ENCODE results near the gene CADPS2. TPM values are rescaled to one million over a fixed set of nuclear protein-coding genes. Genes with fewer than 3 reads are reported as not detected.
A peak's percentile ranks its signal among the peaks of the same experiment; 100 is the strongest.

Gene CADPS2
- total and polyA plus RNA-seq, 2 of the 8 experiments (the other 6 are each of a cell fraction or from before 2014, with no cell fraction given): 8.9 to 22.3 TPM

DNA sequence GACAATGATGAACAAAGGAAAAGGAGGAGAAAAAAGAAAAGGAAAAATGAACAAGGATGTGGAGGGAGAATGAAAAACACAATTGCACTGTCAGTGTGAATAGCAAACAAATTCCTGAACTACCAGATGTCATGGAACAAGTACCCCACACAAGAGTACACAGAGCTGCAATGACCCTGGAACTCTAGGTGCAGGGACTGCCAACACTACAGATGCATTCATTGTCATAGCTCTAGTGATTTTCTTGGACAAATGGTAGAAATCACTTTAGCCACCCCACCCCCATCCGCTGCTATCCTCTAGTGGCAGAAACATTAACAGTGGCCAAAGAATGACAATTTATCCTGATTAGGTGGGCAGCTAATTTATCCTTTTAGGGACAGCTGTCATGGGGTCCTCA lies 190.4 kb downstream of the CADPS2 start:
- Histone ChIP-seq H3K27ac (ENCODE audit: low read depth, low read length) (no peak overlapping the region), H2BK120ac (replicated peaks; ENCODE audit: low read depth, low read length) (no peak overlapping the region), H4K5ac (ENCODE audit: insufficient read length, low read depth, low read length) (no peak overlapping the region), H3K56ac (replicated peaks; ENCODE audit: insufficient read length, low read depth, low read length) (no peak overlapping the region), H3K23ac (ENCODE audit: insufficient read length) (no peak overlapping the region), H4K20me1 (replicated peaks in 1 of 2; ENCODE audit: control insufficient read depth in 1 of 2, insufficient read depth in 2 of 2, low read length in 2 of 2) (no peaks in the 10 kb centered on the region), H3K27me3 (replicated peaks in 1 of 4; ENCODE audit: control insufficient read depth in 3 of 4, extremely low read depth in 1 of 4, insufficient read depth in 3 of 4, low read length in 3 of 4) (no peaks in the 10 kb centered on the region), H3K9ac (replicated peaks in 1 of 4; ENCODE audit: extremely low read depth in 1 of 4, low read depth in 3 of 4, low read length in 3 of 4) (no peak overlapping the region; a peak in 1 of 7 replicates), H3K4ac (replicated peaks; ENCODE audit: insufficient read length, low read depth, low read length) (no peak overlapping the region), H4K91ac (replicated peaks; ENCODE audit: insufficient read length, low read length) (peak overlapping the region; percentile 12), H2BK12ac (ENCODE audit: low read depth, low read length) (no peak overlapping the region), H3K36me3 (ENCODE audit: control insufficient read depth in 2 of 4, insufficient read depth in 4 of 4, low read length in 3 of 4) (peaks cover 0 to 2% (median 0%) of the 10 kb centered on the region in 4 experiments; a peak in 1 of 8 replicates), H3K4me3 (ENCODE audit: extremely low read depth in 1 of 4, insufficient read depth in 2 of 4, low read depth in 3 of 4, low read length in 4 of 4) (no peak overlapping the region), H2BK15ac (ENCODE audit: low read length) (no peak overlapping the region), H3K18ac (ENCODE audit: extremely low read depth, low read length) (no peak overlapping the region), H3K79me2 (ENCODE audit: control insufficient read depth in 1 of 2, insufficient read depth in 2 of 2, low read length in 2 of 2) (no peaks in the 10 kb centered on the region), H3K79me1 (ENCODE audit: low read depth, low read length) (no peaks in the 10 kb centered on the region), H3K4me1 (replicated peaks in 1 of 4; ENCODE audit: control insufficient read depth in 3 of 4, insufficient read depth in 4 of 4, low read length in 3 of 4) (peaks cover 0 to 8% (median 3%) of the 10 kb centered on the region in 4 experiments; a peak in 3 of 7 replicates), H3K14ac (ENCODE audit: insufficient read length) (no peak overlapping the region), H2AFZ (ENCODE audit: low read length) (no peak overlapping the region), H3K9me3 (ENCODE audit: insufficient read depth in 2 of 2, low read depth in 1 of 2, low read length in 1 of 2) (peaks cover 9 to 14% of the 10 kb centered on the region in 2 experiments), H2AK5ac (ENCODE audit: low read depth, low read length) (no peak overlapping the region), H3K23me2 (ENCODE audit: low read depth, low read length) (no peaks in the 10 kb centered on the region), H4K8ac (ENCODE audit: extremely low read depth, insufficient read depth, low read length) (no peak overlapping the region), H2BK5ac (ENCODE audit: low read depth, low read length) (no peak overlapping the region), H2BK20ac (ENCODE audit: low read length) (no peak overlapping the region), H3K4me2 (ENCODE audit: insufficient read depth in 1 of 2, low read depth in 2 of 2, low read length in 2 of 2) (no peak overlapping the region)
- DNase-seq (ENCODE audit: low read depth in 1 of 2, low spot score in 2 of 2): no peak
- 94% methylated on average over 1 of the region's 1 CpG; no CpG with 5 or more reads in 1 of the 2 experiments for WGBS, 2 experiments (ENCODE audit: extremely low coverage in 1 of 2, insufficient coverage in 1 of 2, insufficient read length in 1 of 2, insufficient replicate concordance in 2 of 2, low coverage in 1 of 2, low lambda C conversion rate in 2 of 2, missing lambda C conversion rate in 1 of 2)
- ChIA-PET POLR2A (ENCODE audit: partially characterized antibody) (interaction anchor here (1.2 to 2.4 kb wide), 2 partner anchors 9 to 10 kb away, joined by 4 to 9 read pairs; no protein-coding TSS in a partner anchor), CTCF (ENCODE audit: partially characterized antibody) (interaction anchor here (1.2 to 2.1 kb wide), 3 partner anchors 9 to 88 kb away, joined by 3 to 11 read pairs (median 4); no protein-coding TSS in a partner anchor)
- FAIRE-seq: no peak
- TF ChIP-seq SIN3A (conservative IDR thresholded peaks at IDR 0.05 in 1 of 2, IDR thresholded peaks at IDR 0.05 in 1 of 2; ENCODE audit: low read depth in 1 of 2, low read length in 2 of 2): no peak
- TF ChIP-seq SUZ12 (IDR thresholded peaks at IDR 0.05; ENCODE audit: low read length): no peak
- no peak for TF ChIP-seq KDM4A (IDR thresholded peaks at IDR 0.05; ENCODE audit: low read depth, low read length, severe bottlenecking)

Data from H1 (cell line).